CD14-positive monocyte (primary cell): ENCODE results near the gene CENPP. TPM values are rescaled to one million over a fixed set of nuclear protein-coding genes. Genes with fewer than 3 reads are reported as not detected.
A peak's percentile ranks its signal among the peaks of the same experiment; 100 is the strongest.

ENCODE experiments used
- DNase-seq, 3 donors: peaks; one replicate each; pipeline ENCODE4 v3.0.0-alpha.2; 2011 to 2022
- H2AFZ ChIP-seq: 2 replicates; pipeline ENCODE4 v1.6.0; 2012; ENCODE audit warnings: mild to moderate bottlenecking, low read depth, low read length, inconsistent platforms; ENCODE audit not compliant: insufficient read depth, poor library complexity, severe bottlenecking
- H3K27ac ChIP-seq, 2 donors: 1 replicate in 1 of 2; 2 replicates in 1 of 2; pipeline ENCODE4 v1.5.1; 2012 to 2013; ENCODE audit warnings: low read length in 2 of 2, control low read depth in 1 of 2, inconsistent platforms in 1 of 2, low read depth in 1 of 2, mild to moderate bottlenecking in 1 of 2
- H3K27me3 ChIP-seq, 2 donors: one replicate each; pipeline versions ENCODE4 v1.6.0 to v1.6.1; 2011 to 2013; ENCODE audit warnings: low read length in 2 of 2; ENCODE audit not compliant: control insufficient read depth in 2 of 2, insufficient read depth in 2 of 2
- H3K36me3 ChIP-seq, 2 donors: replicated peaks in 1 of 2; 1 replicate in 1 of 2; 2 replicates in 1 of 2; pipeline versions ENCODE4 v1.5.1 to v1.6.1; 2012 to 2013; ENCODE audit warnings: low read length in 2 of 2, control low read depth in 1 of 2, inconsistent platforms in 1 of 2, mild to moderate bottlenecking in 1 of 2; ENCODE audit not compliant: insufficient read depth in 2 of 2, control insufficient read depth in 1 of 2
- H3K4me1 ChIP-seq, 2 donors: 1 replicate in 1 of 2; 2 replicates in 1 of 2; pipeline versions ENCODE4 v1.5.1 to v1.6.1; 2012 to 2013; ENCODE audit warnings: low read length in 2 of 2, control low read depth in 1 of 2, inconsistent platforms in 1 of 2, mild to moderate bottlenecking in 1 of 2, moderate library complexity in 1 of 2; ENCODE audit not compliant: insufficient read depth in 2 of 2, control insufficient read depth in 1 of 2
- H3K4me2 ChIP-seq: replicated peaks from 2 replicates; pipeline ENCODE3; 2012; ENCODE audit warnings: low read length, moderate library complexity, mild to moderate bottlenecking; ENCODE audit not compliant: poor library complexity, severe bottlenecking; ENCODE audit errors: extremely low read depth
- H3K4me3 ChIP-seq, 3 experiments: fragments of 200-600 bp in 1 of 3; sonication (generic) in 1 of 3; replicated peaks in 1 of 3; 1 replicate in 2 of 3; 2 replicates in 1 of 3; pipeline ENCODE4 v1.5.1; 2011 to 2013; ENCODE audit warnings: low read length in 3 of 3, mild to moderate bottlenecking in 3 of 3, control low read depth in 2 of 3, low read depth in 2 of 3, inconsistent platforms in 1 of 3, moderate library complexity in 1 of 3
- H3K79me2 ChIP-seq: 2 replicates; pipeline ENCODE4 v1.6.0; 2012; ENCODE audit warnings: mild to moderate bottlenecking, control low read depth, inconsistent platforms, low read length, moderate library complexity; ENCODE audit not compliant: insufficient read depth
- H3K9ac ChIP-seq: 2 replicates; pipeline ENCODE4 v1.6.0; 2017; ENCODE audit warnings: low read length, mild to moderate bottlenecking; ENCODE audit not compliant: insufficient read depth, poor library complexity, severe bottlenecking
- H3K9me3 ChIP-seq, 2 donors: replicated peaks in 1 of 2; 1 replicate in 1 of 2; 2 replicates in 1 of 2; pipeline versions ENCODE4 v1.5.1 to v1.6.1; 2012 to 2013; ENCODE audit warnings: low read length in 2 of 2, control low read depth in 1 of 2; ENCODE audit not compliant: control insufficient read depth in 1 of 2, insufficient read depth in 1 of 2
- H4K20me1 ChIP-seq: 2 replicates; pipeline ENCODE4 v1.6.0; 2012; ENCODE audit warnings: mild to moderate bottlenecking, low read length, control low read depth, moderate library complexity; ENCODE audit not compliant: insufficient read depth
- H3K27ac Mint-ChIP-seq, 7 donors: one replicate each; pipeline ENCODE4 v1.8.0; 2020; ENCODE audit warnings: mild to moderate bottlenecking in 7 of 7, mixed read lengths in 7 of 7, moderate library complexity in 6 of 7, inconsistent platforms in 2 of 7
- H3K27me3 Mint-ChIP-seq, 3 donors: one replicate each; pipeline ENCODE4 v1.8.0; 2021 to 2022; ENCODE audit warnings: low read depth in 3 of 3, mild to moderate bottlenecking in 3 of 3, mixed read lengths in 3 of 3, moderate library complexity in 3 of 3, inconsistent platforms in 1 of 3
- H3K36me3 Mint-ChIP-seq, 2 donors: one replicate each; pipeline ENCODE4 v1.8.0; 2020; ENCODE audit warnings: mixed read lengths in 2 of 2, inconsistent platforms in 1 of 2, mild to moderate bottlenecking in 1 of 2
- H3K4me1 Mint-ChIP-seq: one replicate; pipeline ENCODE4 v1.8.0; 2020; ENCODE audit warnings: mild to moderate bottlenecking, mixed read lengths
- H3K4me3 Mint-ChIP-seq, 2 donors: one replicate each; pipeline ENCODE4 v1.8.0; 2020; ENCODE audit warnings: mild to moderate bottlenecking in 2 of 2, mixed read lengths in 2 of 2, moderate library complexity in 1 of 2
- H3K9me3 Mint-ChIP-seq, 7 donors: one replicate each; pipeline ENCODE4 v1.8.0; 2020 to 2022; ENCODE audit warnings: mixed read lengths in 7 of 7, mild to moderate bottlenecking in 6 of 7, moderate library complexity in 6 of 7, inconsistent platforms in 2 of 7
- WGBS: methylation state at CpG from one replicate; pipeline ENCODE4 v1.1.5; 2013; ENCODE audit warnings: missing lambda C conversion rate; ENCODE audit not compliant: insufficient coverage; 5-methylcytosine and 5-hydroxymethylcytosine counted together
- intact Hi-C, 2 donors: fragments of 100-400 bp; cut with micrococcal nuclease; formaldehyde crosslinking; loops; one replicate each; pipeline versions ENCODE4 v1.15.0 to v1.15.1; 2023
- polyA plus RNA-seq, 3 donors: library from polyadenylated mRNA; depleted of rRNA in 1 of 3; unstranded in 2 of 3; stranded (reverse) in 1 of 3; fragments of 300-500 nt in 2 of 3; fragments of >200 nt in 1 of 3; fragmentation: Illumina TruSeq in 2 of 3; gene quantifications; 1 replicate in 2 of 3; 2 replicates in 1 of 3; pipeline ENCODE4 v1.2.3, GENCODE V29; 2012 to 2021
- TF ChIP-seq, protein P1 (sequence below): fragments of 200-600 bp; IDR thresholded peaks from one replicate; pipeline ENCODE4 v1.8.0; 2022; ENCODE audit warnings: antibody characterized with exemption, mild to moderate bottlenecking

The CENPP gene
- polyA plus RNA-seq, 3 donors, result 0.50 to 1.1 (median 1.1) TPM

DNA sequence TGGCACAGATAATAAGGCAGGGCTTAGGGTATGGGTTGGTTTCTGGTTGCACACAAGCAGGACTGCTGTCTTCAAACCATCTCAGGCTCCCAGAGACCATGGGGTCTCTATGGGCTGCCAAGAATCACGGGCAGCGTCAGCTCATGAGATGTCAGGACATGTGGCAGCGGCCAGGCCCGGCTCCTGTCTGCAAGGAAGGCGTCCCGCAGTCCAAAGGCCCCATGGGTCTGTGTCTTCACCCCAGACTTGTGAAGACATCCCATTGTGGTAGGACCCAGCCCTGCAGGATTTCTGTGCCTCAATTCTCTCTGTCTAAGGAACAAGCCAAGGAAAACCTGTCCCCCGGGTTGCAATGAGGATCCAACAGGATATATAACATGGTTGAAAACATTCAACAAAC, 311.6 kb downstream of the CENPP start:
- Mint-ChIP-seq H3K27ac (peak overlapping the region in 2 of 7 donors; percentile 30 to 68), H3K4me3 (no peak overlapping the region), H3K27me3 (no peaks in the 10 kb centered on the region), H3K36me3 (peaks cover 83 to 94% of the 10 kb centered on the region in 2 donors), H3K9me3 (no peaks in the 10 kb centered on the region), H3K4me1 (no peaks in the 10 kb centered on the region)
- H3K36me3 ChIP-seq, result peaks cover 87 to 98% of the 10 kb centered on the region in 2 donors
- H3K27ac ChIP-seq, result no peak overlapping the region
- H4K20me1 ChIP-seq, result no peaks in the 10 kb centered on the region
- no peak for DNase-seq
- H3K9me3 ChIP-seq, result no peaks in the 10 kb centered on the region
- TF ChIP-seq, protein P1, sequence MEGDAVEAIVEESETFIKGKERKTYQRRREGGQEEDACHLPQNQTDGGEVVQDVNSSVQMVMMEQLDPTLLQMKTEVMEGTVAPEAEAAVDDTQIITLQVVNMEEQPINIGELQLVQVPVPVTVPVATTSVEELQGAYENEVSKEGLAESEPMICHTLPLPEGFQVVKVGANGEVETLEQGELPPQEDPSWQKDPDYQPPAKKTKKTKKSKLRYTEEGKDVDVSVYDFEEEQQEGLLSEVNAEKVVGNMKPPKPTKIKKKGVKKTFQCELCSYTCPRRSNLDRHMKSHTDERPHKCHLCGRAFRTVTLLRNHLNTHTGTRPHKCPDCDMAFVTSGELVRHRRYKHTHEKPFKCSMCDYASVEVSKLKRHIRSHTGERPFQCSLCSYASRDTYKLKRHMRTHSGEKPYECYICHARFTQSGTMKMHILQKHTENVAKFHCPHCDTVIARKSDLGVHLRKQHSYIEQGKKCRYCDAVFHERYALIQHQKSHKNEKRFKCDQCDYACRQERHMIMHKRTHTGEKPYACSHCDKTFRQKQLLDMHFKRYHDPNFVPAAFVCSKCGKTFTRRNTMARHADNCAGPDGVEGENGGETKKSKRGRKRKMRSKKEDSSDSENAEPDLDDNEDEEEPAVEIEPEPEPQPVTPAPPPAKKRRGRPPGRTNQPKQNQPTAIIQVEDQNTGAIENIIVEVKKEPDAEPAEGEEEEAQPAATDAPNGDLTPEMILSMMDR, result no peak
- H3K27me3 ChIP-seq, result no peaks in the 10 kb centered on the region
- intact Hi-C loops, result loop anchor here in 1 of 2 donors (10.0 kb wide), 1 partner anchor 313 kb away; the partner anchor contains the start of genes CENPP and NOL8
- H3K79me2 ChIP-seq, result no peaks in the 10 kb centered on the region
- H3K9ac ChIP-seq, result no peak overlapping the region
- H3K4me1 ChIP-seq, result no peaks in the 10 kb centered on the region
- H2AFZ ChIP-seq, result no peak overlapping the region
- no peak overlapping the region for H3K4me2 ChIP-seq
- WGBS, result 93% methylated on average over 6 of the region's 7 CpGs
- H3K4me3 ChIP-seq, result no peak overlapping the region

DNA sequence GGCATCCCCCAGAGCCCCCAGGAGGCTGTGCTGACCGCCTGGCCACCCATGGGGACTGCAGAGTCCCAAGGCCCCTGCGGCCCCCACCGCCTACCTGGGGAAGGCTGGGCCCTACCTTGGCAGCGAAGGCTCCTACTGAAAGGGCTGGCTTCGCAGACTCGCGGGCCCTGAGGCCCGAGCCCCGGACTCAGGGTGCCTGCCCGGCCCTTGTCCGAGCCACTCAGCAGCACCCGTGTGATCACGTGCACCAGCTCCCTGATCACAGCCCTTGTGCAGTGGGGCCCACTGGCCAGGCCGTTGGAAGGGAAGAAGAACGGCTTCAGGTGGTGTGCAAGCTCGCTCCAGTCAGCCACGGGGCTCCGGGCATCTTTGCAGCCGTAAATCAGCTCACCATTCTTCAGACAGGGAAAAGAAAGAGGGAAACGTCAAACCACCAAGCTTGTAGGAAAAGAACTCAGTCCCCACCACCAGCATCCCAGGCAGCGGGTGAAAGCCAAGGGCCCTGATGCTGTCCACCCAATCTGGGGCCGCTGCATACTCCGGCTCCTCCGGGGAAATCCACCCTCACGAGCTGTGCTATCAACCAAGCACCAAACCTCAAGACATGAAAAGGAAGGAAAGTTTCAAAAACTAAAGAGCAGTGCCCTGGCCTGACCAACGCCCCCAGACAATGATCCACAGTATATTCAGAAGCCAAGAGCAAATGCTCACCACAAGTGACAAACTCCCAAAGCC, 312.3 kb downstream of the CENPP start:
- Histone ChIP-seq H3K79me2 (no peaks in the 10 kb centered on the region), H2AFZ (no peak overlapping the region), H3K36me3 (peaks cover 89 to 98% of the 10 kb centered on the region in 2 donors), H3K4me3 (no peak overlapping the region), H3K4me1 (no peaks in the 10 kb centered on the region), H3K9ac (no peak overlapping the region), H3K4me2 (no peak overlapping the region), H4K20me1 (no peaks in the 10 kb centered on the region), H3K27ac (no peak overlapping the region), H3K9me3 (no peaks in the 10 kb centered on the region), H3K27me3 (no peaks in the 10 kb centered on the region)
- DNase-seq, result no peak
- no peak overlapping the region for H3K27ac Mint-ChIP-seq
- no peaks in the 10 kb centered on the region for H3K27me3 Mint-ChIP-seq
- no peak overlapping the region for H3K4me3 Mint-ChIP-seq
- TF ChIP-seq, protein P1, result no peak
- WGBS, result over 99% methylated on average over 15 of the region's 26 CpGs
- H3K36me3 Mint-ChIP-seq, result peaks cover 85 to 94% of the 10 kb centered on the region in 2 donors
- H3K4me1 Mint-ChIP-seq, result no peaks in the 10 kb centered on the region
- intact Hi-C loops, result loop anchor here in 1 of 2 donors (10.0 kb wide), 1 partner anchor 313 kb away; the partner anchor contains the start of genes CENPP and NOL8
- no peaks in the 10 kb centered on the region for H3K9me3 Mint-ChIP-seq
